ENCODE results near the gene ACP4.

- TF ChIP-seq POLR2A (IDR thresholded peaks at IDR 0.05), result no peak
- TF ChIP-seq, protein P1, sequence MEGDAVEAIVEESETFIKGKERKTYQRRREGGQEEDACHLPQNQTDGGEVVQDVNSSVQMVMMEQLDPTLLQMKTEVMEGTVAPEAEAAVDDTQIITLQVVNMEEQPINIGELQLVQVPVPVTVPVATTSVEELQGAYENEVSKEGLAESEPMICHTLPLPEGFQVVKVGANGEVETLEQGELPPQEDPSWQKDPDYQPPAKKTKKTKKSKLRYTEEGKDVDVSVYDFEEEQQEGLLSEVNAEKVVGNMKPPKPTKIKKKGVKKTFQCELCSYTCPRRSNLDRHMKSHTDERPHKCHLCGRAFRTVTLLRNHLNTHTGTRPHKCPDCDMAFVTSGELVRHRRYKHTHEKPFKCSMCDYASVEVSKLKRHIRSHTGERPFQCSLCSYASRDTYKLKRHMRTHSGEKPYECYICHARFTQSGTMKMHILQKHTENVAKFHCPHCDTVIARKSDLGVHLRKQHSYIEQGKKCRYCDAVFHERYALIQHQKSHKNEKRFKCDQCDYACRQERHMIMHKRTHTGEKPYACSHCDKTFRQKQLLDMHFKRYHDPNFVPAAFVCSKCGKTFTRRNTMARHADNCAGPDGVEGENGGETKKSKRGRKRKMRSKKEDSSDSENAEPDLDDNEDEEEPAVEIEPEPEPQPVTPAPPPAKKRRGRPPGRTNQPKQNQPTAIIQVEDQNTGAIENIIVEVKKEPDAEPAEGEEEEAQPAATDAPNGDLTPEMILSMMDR (IDR thresholded peaks at IDR 0.05), result no peak
Observed at GRCh38 chr19:50837300-50837699, 47.1 kb downstream of the ACP4 start.
